GM23338 (cell line): ENCODE results near the gene CDKAL1. TPM values are rescaled to one million over a fixed set of nuclear protein-coding genes. Genes with fewer than 3 reads are reported as not detected.

ENCODE experiments used
- ATAC-seq: fragments of 200-7000 bp; cut with Tn5 transposase; 3 replicates; pipeline ENCODE4 v1.9.1; 2020
- DNase-seq: peaks from one replicate; pipeline ENCODE4 v3.0.0-alpha.2; 2015; ENCODE audit warnings: low spot score
- H2AFZ ChIP-seq: fragments of 200-600 bp; sonication (generic); 2 replicates; pipeline ENCODE4 v1.8.0; 2016; ENCODE audit warnings: antibody characterized with exemption, mild to moderate bottlenecking, moderate library complexity
- H3F3A ChIP-seq: fragments of 200-600 bp; sonication (generic); replicated peaks from 2 replicates; pipeline ENCODE4 v1.8.0; 2017; ENCODE audit warnings: antibody characterized with exemption, mixed run types, low read depth
- H3K27ac ChIP-seq: fragments of 200-600 bp; sonication (generic); 2 replicates; pipeline ENCODE4 v1.6.1; 2016; ENCODE audit warnings: low read depth
- H3K27me3 ChIP-seq: fragments of 200-600 bp; sonication (generic); 2 replicates; pipeline ENCODE4 v1.8.0; 2016; ENCODE audit warnings: mild to moderate bottlenecking, mixed run types, moderate library complexity; ENCODE audit not compliant: insufficient read depth
- H3K36me3 ChIP-seq: fragments of 200-600 bp; sonication (generic); 2 replicates; pipeline ENCODE4 v1.8.0; 2016; ENCODE audit warnings: mild to moderate bottlenecking; ENCODE audit not compliant: insufficient read depth
- H3K4me1 ChIP-seq: fragments of 200-600 bp; sonication (generic); 2 replicates; pipeline ENCODE4 v1.8.0; 2016; ENCODE audit warnings: mild to moderate bottlenecking, moderate library complexity; ENCODE audit not compliant: insufficient read depth
- H3K4me2 ChIP-seq: fragments of 200-600 bp; sonication (generic); 2 replicates; pipeline ENCODE4 v1.7.1; 2017; ENCODE audit warnings: mixed run types
- H3K4me3 ChIP-seq: fragments of 200-600 bp; sonication (generic); 2 replicates; pipeline ENCODE4 v1.6.1; 2016; ENCODE audit warnings: mixed run types
- H3K79me2 ChIP-seq: fragments of 200-600 bp; sonication (generic); replicated peaks from 2 replicates; pipeline ENCODE4 v1.8.0; 2017; ENCODE audit warnings: mild to moderate bottlenecking; ENCODE audit not compliant: insufficient read depth
- H3K9me2 ChIP-seq: fragments of 200-600 bp; sonication (generic); 2 replicates; pipeline ENCODE4 v1.8.0; 2017; ENCODE audit not compliant: insufficient read depth
- H4K20me1 ChIP-seq: fragments of 200-600 bp; sonication (generic); replicated peaks from 2 replicates; pipeline ENCODE4 v1.8.0; 2017; ENCODE audit warnings: mild to moderate bottlenecking; ENCODE audit not compliant: insufficient read depth
- H3K27ac Mint-ChIP-seq: 2 replicates; pipeline ENCODE4 v1.8.0; 2020; ENCODE audit warnings: inconsistent platforms, mild to moderate bottlenecking, moderate library complexity, mixed read lengths
- H3K27me3 Mint-ChIP-seq: 3 replicates; pipeline ENCODE4 v1.8.0; 2022; ENCODE audit warnings: low read depth, mild to moderate bottlenecking, moderate library complexity, mixed read lengths, inconsistent platforms; ENCODE audit not compliant: insufficient read depth, poor library complexity
- H3K36me3 Mint-ChIP-seq: 3 replicates; pipeline ENCODE4 v1.8.0; 2021; ENCODE audit warnings: low read depth, mild to moderate bottlenecking, inconsistent platforms, moderate library complexity, mixed read lengths
- H3K4me1 Mint-ChIP-seq: 3 replicates; pipeline ENCODE4 v1.8.0; 2020; ENCODE audit warnings: mild to moderate bottlenecking, inconsistent platforms, mixed read lengths
- H3K4me3 Mint-ChIP-seq: 3 replicates; pipeline ENCODE4 v1.8.0; 2021; ENCODE audit warnings: moderate library complexity, mild to moderate bottlenecking, inconsistent platforms, mixed read lengths
- H3K9me3 Mint-ChIP-seq: 3 replicates; pipeline ENCODE4 v1.8.0; 2020; ENCODE audit warnings: moderate library complexity, mild to moderate bottlenecking, inconsistent platforms, mixed read lengths
- CREB1 ChIP-seq: fragments of 250-450 bp; sonication (Bioruptor Pico); IDR thresholded peaks from 2 replicates; pipeline ENCODE4 v1.5.0; 2020; ENCODE audit warnings: low read depth, mild to moderate bottlenecking, moderate library complexity
- CTCF ChIP-seq, 2 experiments: fragments of 200-600 bp in 1 of 2; sonication (generic) in 1 of 2; conservative IDR thresholded peaks; 2 replicates each; pipeline versions ENCODE4 v1.5.1 to v1.6.1; 2016 to 2017; ENCODE audit warnings: antibody characterized with exemption in 2 of 2, low read depth in 2 of 2, mild to moderate bottlenecking in 2 of 2, moderate library complexity in 1 of 2
- EZH2 ChIP-seq: fragments of 200-600 bp; sonication (generic); IDR thresholded peaks from one replicate; pipeline ENCODE4 v1.8.0; 2017; ENCODE audit warnings: antibody characterized with exemption, mild to moderate bottlenecking, low read depth; ENCODE audit not compliant: unreplicated experiment
- EZH2phosphoT487 ChIP-seq: fragments of 200-600 bp; sonication (generic); IDR thresholded peaks from one replicate; pipeline ENCODE4 v1.8.1; 2018; ENCODE audit warnings: antibody characterized with exemption; ENCODE audit not compliant: unreplicated experiment
- JUNB ChIP-seq: IDR thresholded peaks from one replicate; pipeline ENCODE4 v1.6.1; 2016; ENCODE audit warnings: antibody characterized with exemption; ENCODE audit not compliant: unreplicated experiment
- NANOG ChIP-seq: IDR thresholded peaks from 2 replicates; pipeline ENCODE4 v1.6.1; 2016; ENCODE audit warnings: antibody characterized with exemption, borderline replicate concordance
- STAT1 ChIP-seq: IDR thresholded peaks from one replicate; pipeline ENCODE4 v1.6.1; 2016; ENCODE audit warnings: antibody characterized with exemption; ENCODE audit not compliant: unreplicated experiment
- ZNF114 ChIP-seq: fragments of 250-450 bp; sonication (Bioruptor Pico); IDR thresholded peaks from 2 replicates; pipeline ENCODE4 v1.5.0; 2020; ENCODE audit warnings: mild to moderate bottlenecking, moderate library complexity
- ZNF331 ChIP-seq: fragments of 250-450 bp; sonication (Bioruptor Pico); IDR thresholded peaks from 2 replicates; pipeline ENCODE4 v1.5.0; 2020; ENCODE audit warnings: low read depth, mild to moderate bottlenecking, moderate library complexity
- ZNF462 ChIP-seq: fragments of 250-450 bp; sonication (Bioruptor Pico); IDR thresholded peaks from 2 replicates; pipeline ENCODE4 v1.5.0; 2020; ENCODE audit warnings: mild to moderate bottlenecking, moderate library complexity
- polyA plus RNA-seq: library from polyadenylated mRNA; unstranded; fragments of >200 nt; fragmentation: Nextera tagmentation; extraction: Ambion mirVana; gene quantifications from 2 replicates; pipeline ENCODE4 v1.2.1, GENCODE V29; 2016
- total RNA-seq: library from RNA; depleted of rRNA; stranded (reverse); fragments of >200 nt; shearing (Covaris generic); gene quantifications from 2 replicates; pipeline ENCODE4 v1.2.3, GENCODE V29; 2014
- TF ChIP-seq, protein P1 (sequence below): IDR thresholded peaks from one replicate; pipeline ENCODE4 v1.6.1; 2018; ENCODE audit warnings: antibody characterized with exemption; ENCODE audit not compliant: unreplicated experiment
- TF ChIP-seq, protein P2 (sequence below): IDR thresholded peaks from 2 replicates; pipeline ENCODE4 v1.6.1; 2016; ENCODE audit warnings: antibody characterized with exemption

CDKAL1 gene
- total and polyA plus RNA-seq, 2 experiments from 2014 or later, result 17.8 to 35.0 TPM

GRCh38 chr6:20653085-20653479 lies 118.8 kb downstream of the CDKAL1 start:
- Mint-ChIP-seq H3K9me3 (no peaks in the 10 kb centered on the region), H3K27ac (no peak overlapping the region), H3K4me1 (peaks cover 24% of the 10 kb centered on the region), H3K36me3 (peaks cover 3% of the 10 kb centered on the region; the same call in 1 of the 3 replicates), H3K4me3 (no peak overlapping the region), H3K27me3 (no peaks in the 10 kb centered on the region)
- ATAC-seq (no peak), DNase-seq (no peak)
- Histone ChIP-seq H3K27me3 (no peaks in the 10 kb centered on the region), H3K4me2 (no peak overlapping the region), H3F3A (no peaks in the 10 kb centered on the region), H3K4me1 (peaks cover 3% of the 10 kb centered on the region; the same call in 1 of the 2 replicates), H3K36me3 (no peaks in the 10 kb centered on the region), H3K79me2 (no peaks in the 10 kb centered on the region; the same call in none of the 2 replicates), H4K20me1 (no peaks in the 10 kb centered on the region), H2AFZ (no peak overlapping the region), H3K9me2 (no peaks in the 10 kb centered on the region), H3K4me3 (no peak overlapping the region), H3K27ac (no peak overlapping the region)
- TF ChIP-seq JUNB, result no peak
- TF ChIP-seq STAT1, result no peak
- TF ChIP-seq, protein P1, sequence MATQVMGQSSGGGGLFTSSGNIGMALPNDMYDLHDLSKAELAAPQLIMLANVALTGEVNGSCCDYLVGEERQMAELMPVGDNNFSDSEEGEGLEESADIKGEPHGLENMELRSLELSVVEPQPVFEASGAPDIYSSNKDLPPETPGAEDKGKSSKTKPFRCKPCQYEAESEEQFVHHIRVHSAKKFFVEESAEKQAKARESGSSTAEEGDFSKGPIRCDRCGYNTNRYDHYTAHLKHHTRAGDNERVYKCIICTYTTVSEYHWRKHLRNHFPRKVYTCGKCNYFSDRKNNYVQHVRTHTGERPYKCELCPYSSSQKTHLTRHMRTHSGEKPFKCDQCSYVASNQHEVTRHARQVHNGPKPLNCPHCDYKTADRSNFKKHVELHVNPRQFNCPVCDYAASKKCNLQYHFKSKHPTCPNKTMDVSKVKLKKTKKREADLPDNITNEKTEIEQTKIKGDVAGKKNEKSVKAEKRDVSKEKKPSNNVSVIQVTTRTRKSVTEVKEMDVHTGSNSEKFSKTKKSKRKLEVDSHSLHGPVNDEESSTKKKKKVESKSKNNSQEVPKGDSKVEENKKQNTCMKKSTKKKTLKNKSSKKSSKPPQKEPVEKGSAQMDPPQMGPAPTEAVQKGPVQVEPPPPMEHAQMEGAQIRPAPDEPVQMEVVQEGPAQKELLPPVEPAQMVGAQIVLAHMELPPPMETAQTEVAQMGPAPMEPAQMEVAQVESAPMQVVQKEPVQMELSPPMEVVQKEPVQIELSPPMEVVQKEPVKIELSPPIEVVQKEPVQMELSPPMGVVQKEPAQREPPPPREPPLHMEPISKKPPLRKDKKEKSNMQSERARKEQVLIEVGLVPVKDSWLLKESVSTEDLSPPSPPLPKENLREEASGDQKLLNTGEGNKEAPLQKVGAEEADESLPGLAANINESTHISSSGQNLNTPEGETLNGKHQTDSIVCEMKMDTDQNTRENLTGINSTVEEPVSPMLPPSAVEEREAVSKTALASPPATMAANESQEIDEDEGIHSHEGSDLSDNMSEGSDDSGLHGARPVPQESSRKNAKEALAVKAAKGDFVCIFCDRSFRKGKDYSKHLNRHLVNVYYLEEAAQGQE, result no peak
- TF ChIP-seq CREB1, result no peak
- no peak for TF ChIP-seq EZH2
- TF ChIP-seq, protein P2, sequence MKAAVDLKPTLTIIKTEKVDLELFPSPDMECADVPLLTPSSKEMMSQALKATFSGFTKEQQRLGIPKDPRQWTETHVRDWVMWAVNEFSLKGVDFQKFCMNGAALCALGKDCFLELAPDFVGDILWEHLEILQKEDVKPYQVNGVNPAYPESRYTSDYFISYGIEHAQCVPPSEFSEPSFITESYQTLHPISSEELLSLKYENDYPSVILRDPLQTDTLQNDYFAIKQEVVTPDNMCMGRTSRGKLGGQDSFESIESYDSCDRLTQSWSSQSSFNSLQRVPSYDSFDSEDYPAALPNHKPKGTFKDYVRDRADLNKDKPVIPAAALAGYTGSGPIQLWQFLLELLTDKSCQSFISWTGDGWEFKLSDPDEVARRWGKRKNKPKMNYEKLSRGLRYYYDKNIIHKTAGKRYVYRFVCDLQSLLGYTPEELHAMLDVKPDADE, result no peak
- TF ChIP-seq NANOG, result no peak
- TF ChIP-seq ZNF462 (CRISPR knock-in tag), result no peak
- no peak for TF ChIP-seq ZNF331 (CRISPR knock-in tag)
- no peak for TF ChIP-seq CTCF (conservative IDR thresholded peaks at IDR 0.05; ENCODE audit: low read depth in 2 of 2)
- TF ChIP-seq ZNF114 (CRISPR knock-in tag), result no peak
- TF ChIP-seq EZH2phosphoT487, result no peak
